HL-60 (cell line): ENCODE data around the gene WFIKKN2.

Source experiments
- DNase-seq, 2 experiments: peaks; one replicate each; pipeline ENCODE4 v3.0.0-alpha.2; 2010 to 2020; ENCODE audit warnings: low read depth in 1 of 2, low spot score in 1 of 2
- H3K27ac ChIP-seq: fragments of 250-450 bp; sonication (Bioruptor Pico); replicated peaks from 2 replicates; pipeline ENCODE4 v1.5.1; 2020; ENCODE audit warnings: mild to moderate bottlenecking, moderate library complexity
- H3K27me3 ChIP-seq: fragments of 250-450 bp; sonication (Bioruptor Pico); 2 replicates; pipeline ENCODE4 v1.5.1; 2021; ENCODE audit warnings: mild to moderate bottlenecking, moderate library complexity; ENCODE audit not compliant: insufficient read depth, poor library complexity, severe bottlenecking
- H3K4me3 ChIP-seq: replicated peaks from 2 replicates; pipeline ENCODE4 v1.5.1; 2011; ENCODE audit warnings: mild to moderate bottlenecking, control low read depth, low read length; ENCODE audit not compliant: insufficient read depth
- GABPA ChIP-seq: IDR thresholded peaks from 2 replicates; pipeline ENCODE4 v1.6.1; 2012; ENCODE audit warnings: low read depth
- POLR2AphosphoS5 ChIP-seq: IDR thresholded peaks from 2 replicates; pipeline ENCODE4 v1.6.1; 2012; ENCODE audit warnings: low read depth
- SPI1 ChIP-seq: IDR thresholded peaks from 2 replicates; pipeline ENCODE4 v1.6.1; 2012; ENCODE audit warnings: low read depth, mild to moderate bottlenecking, borderline replicate concordance
- TF ChIP-seq, protein P1 (sequence below): IDR thresholded peaks from 2 replicates; pipeline ENCODE4 v1.6.1; 2012; ENCODE audit warnings: low read depth; ENCODE audit not compliant: insufficient replicate concordance
- TF ChIP-seq, protein P2 (sequence below): IDR thresholded peaks from one replicate; pipeline ENCODE4 v1.5.1; 2011; ENCODE audit warnings: low read length, control low read depth, inconsistent platforms; ENCODE audit not compliant: insufficient read depth

WFIKKN2 gene

DNA sequence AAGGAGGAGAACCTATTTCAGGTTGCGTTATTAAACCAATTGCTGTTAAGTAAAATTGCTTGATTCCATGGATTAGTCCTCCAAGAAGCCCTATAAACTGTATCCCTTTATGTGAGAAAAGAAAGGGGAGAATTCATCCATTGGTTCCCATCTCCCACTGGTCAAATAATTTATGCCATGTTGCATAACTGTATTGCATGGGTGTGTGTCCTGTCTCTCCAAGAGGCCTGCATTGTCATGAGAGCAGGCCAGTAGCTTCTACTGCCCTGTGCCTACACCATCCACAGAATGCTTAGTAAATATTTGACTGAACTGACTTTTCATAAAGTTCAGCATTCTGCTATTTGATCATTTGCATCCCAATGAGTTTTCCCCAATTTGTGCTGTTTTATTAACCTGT lies 42.5 kb downstream of the WFIKKN2 start:
- no peak overlapping the region for H3K27ac ChIP-seq

DNA sequence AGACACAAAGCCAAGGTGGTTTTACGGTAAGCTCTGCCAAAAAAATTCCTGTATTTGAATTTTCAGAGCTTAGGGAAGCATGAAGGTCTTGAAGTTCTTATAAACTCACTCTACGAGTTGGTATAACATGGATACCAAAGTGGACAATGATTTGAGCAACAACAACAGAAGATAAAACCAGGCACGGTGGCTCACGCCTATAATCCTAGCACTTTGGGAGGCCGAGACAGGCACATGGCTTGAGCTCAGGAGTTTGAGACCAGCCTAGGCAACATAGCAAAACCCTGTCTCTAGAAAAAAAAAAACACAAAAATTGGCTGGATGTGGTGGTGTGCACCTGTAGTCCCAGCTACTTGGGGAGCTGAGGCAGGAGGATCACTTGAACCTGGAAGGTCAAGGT lies 43.7 kb downstream of the WFIKKN2 start:
- DNase-seq: no peak
- TF ChIP-seq POLR2AphosphoS5: no peak
- TF ChIP-seq, protein P1, sequence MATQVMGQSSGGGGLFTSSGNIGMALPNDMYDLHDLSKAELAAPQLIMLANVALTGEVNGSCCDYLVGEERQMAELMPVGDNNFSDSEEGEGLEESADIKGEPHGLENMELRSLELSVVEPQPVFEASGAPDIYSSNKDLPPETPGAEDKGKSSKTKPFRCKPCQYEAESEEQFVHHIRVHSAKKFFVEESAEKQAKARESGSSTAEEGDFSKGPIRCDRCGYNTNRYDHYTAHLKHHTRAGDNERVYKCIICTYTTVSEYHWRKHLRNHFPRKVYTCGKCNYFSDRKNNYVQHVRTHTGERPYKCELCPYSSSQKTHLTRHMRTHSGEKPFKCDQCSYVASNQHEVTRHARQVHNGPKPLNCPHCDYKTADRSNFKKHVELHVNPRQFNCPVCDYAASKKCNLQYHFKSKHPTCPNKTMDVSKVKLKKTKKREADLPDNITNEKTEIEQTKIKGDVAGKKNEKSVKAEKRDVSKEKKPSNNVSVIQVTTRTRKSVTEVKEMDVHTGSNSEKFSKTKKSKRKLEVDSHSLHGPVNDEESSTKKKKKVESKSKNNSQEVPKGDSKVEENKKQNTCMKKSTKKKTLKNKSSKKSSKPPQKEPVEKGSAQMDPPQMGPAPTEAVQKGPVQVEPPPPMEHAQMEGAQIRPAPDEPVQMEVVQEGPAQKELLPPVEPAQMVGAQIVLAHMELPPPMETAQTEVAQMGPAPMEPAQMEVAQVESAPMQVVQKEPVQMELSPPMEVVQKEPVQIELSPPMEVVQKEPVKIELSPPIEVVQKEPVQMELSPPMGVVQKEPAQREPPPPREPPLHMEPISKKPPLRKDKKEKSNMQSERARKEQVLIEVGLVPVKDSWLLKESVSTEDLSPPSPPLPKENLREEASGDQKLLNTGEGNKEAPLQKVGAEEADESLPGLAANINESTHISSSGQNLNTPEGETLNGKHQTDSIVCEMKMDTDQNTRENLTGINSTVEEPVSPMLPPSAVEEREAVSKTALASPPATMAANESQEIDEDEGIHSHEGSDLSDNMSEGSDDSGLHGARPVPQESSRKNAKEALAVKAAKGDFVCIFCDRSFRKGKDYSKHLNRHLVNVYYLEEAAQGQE: no peak
- TF ChIP-seq SPI1: no peak
- no peak for TF ChIP-seq GABPA
- TF ChIP-seq, protein P2, sequence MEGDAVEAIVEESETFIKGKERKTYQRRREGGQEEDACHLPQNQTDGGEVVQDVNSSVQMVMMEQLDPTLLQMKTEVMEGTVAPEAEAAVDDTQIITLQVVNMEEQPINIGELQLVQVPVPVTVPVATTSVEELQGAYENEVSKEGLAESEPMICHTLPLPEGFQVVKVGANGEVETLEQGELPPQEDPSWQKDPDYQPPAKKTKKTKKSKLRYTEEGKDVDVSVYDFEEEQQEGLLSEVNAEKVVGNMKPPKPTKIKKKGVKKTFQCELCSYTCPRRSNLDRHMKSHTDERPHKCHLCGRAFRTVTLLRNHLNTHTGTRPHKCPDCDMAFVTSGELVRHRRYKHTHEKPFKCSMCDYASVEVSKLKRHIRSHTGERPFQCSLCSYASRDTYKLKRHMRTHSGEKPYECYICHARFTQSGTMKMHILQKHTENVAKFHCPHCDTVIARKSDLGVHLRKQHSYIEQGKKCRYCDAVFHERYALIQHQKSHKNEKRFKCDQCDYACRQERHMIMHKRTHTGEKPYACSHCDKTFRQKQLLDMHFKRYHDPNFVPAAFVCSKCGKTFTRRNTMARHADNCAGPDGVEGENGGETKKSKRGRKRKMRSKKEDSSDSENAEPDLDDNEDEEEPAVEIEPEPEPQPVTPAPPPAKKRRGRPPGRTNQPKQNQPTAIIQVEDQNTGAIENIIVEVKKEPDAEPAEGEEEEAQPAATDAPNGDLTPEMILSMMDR: no peak
- no peak overlapping the region for H3K27ac ChIP-seq
- H3K27me3 ChIP-seq: no peaks in the 10 kb centered on the region
- no peak overlapping the region for H3K4me3 ChIP-seq

More for the DNA sequence above, 42.5 kb downstream of the WFIKKN2 start:
- Histone ChIP-seq H3K4me3 (no peak overlapping the region), H3K27me3 (no peaks in the 10 kb centered on the region)
- DNase-seq: no peak
- TF ChIP-seq SPI1: no peak
- TF ChIP-seq, protein P1: no peak
- TF ChIP-seq, protein P2: no peak
- no peak for TF ChIP-seq POLR2AphosphoS5
- TF ChIP-seq GABPA: no peak

DNA sequence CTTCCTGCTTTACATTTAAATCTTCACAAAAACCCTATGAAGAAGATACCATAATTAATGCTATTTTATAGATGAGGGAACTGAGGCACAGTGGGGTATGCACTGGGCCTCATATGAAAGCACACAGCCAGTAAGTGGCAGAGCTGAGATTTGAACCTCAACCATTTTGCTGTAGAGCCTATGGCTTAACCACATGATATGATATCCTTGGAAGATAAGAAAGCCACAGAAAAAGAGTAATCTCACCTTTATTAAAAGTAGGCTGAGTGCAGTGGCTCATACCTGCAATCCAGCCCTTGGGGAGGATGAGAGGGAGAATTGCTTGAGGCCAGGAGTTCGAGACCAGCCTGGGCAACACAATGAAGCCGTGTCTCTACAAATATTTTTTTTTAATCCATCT lies 45.8 kb downstream of the WFIKKN2 start:
- DNase-seq: no peak
- no peaks in the 10 kb centered on the region for H3K27me3 ChIP-seq
- no peak overlapping the region for H3K27ac ChIP-seq
- TF ChIP-seq, protein P2: no peak
- TF ChIP-seq SPI1: no peak
- TF ChIP-seq, protein P1: no peak
- TF ChIP-seq GABPA: no peak
- TF ChIP-seq POLR2AphosphoS5: no peak
- H3K4me3 ChIP-seq: no peak overlapping the region
